ENCODE data around the gene ORMDL3.
"Not testable (repeated sequence)": the region's sequence is repeated elsewhere in the genome, so short reads cannot be mapped to it uniquely, and the experiment has no call there.

ORMDL3 gene

DNA sequence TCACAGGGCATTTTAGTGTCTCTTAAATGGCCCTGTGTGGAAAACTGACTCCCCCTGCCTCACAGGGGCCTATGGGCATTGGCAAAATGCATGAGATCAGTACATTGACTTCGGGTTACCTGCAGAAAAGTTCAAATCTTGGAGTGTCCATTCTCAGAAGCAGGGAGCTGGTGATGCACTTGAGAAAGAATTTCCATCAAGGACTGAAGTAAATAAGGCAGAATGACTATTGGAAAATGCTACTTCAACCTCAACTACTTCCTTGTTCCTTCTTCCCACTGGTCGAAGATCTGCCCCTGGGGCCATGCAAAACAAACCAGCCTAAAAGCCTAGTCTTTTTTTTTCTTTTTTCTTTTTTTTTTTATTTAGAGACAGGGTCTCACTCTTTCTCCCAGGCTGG, 21.6 kb upstream of the ORMDL3 start:
- no peak for DNase-seq (ENCODE audit: low read depth)

DNA sequence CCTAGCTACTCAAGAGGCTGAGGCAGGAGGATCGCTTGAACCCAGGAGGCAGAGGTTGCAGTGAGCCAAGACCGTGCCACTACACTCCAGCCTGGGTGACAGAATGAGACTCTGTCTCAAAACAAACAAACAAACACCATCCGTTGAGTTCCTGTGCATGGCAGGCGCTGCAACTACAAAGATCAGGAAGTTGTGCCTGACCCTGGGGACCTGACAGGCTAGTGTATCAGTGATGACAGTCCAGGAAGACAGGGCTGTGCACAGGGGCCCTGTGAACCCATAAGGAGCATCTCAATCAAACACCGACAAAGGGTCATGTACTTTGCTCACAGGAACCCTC, 21.1 kb upstream of the ORMDL3 start:
- not testable (repeated sequence) for DNase-seq (ENCODE audit: low read depth)

DNA sequence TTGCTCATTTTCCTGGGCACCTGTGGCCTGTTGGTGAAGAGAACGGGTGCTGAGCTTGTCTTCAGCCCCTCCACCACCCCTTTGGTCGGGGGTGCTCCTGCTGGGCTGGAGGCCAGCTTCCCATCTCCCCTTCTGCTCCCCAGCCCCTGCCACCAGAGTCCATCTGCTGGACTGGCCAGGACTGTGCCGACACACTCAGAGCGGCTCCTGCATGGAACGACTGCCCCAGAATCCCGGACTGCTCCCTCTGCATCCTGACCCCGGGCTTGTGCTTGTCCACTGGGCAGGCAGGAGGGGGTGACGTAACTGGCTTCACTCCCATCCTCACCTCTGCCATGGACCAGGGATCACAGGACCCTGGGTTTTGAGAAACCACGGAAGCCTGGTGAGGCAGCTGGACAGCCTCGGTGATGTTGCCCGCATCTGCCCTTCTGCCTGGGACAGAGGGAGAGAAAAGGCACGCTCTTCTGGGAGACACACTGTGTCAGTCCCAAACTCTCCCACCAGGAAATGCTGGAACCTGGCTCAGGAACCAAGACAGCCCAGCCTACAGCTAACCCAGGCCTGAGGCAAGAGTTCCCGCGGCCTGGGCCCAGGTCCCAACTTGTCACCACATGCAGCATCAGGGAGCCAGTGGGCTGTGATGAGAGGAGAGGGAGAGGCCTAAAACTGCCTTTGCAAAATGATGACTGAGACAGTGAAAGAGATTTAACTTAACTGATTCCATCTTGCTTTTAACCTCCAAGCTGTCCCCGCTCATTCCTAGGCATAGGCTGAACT, 19.3 kb upstream of the ORMDL3 start:
- no peak for DNase-seq (ENCODE audit: low read depth)

DNA sequence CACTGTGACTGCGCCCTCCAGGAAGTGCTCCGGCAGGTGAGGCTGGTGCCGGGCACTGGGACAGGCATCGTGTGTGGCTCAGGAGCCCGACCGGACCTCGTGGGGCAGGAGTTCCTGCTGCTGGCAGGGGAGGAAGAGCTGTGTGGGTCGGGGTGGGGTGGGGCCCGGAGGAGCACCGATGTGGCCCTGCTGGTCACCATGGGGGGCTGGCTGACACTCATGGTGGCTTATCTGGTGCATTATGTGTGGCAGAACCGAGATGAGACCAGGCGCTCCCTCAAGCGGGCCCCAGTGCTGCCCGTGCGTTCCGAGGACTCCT, 17.0 kb upstream of the ORMDL3 start:
- DNase-seq (ENCODE audit: low read depth): no peak

DNA sequence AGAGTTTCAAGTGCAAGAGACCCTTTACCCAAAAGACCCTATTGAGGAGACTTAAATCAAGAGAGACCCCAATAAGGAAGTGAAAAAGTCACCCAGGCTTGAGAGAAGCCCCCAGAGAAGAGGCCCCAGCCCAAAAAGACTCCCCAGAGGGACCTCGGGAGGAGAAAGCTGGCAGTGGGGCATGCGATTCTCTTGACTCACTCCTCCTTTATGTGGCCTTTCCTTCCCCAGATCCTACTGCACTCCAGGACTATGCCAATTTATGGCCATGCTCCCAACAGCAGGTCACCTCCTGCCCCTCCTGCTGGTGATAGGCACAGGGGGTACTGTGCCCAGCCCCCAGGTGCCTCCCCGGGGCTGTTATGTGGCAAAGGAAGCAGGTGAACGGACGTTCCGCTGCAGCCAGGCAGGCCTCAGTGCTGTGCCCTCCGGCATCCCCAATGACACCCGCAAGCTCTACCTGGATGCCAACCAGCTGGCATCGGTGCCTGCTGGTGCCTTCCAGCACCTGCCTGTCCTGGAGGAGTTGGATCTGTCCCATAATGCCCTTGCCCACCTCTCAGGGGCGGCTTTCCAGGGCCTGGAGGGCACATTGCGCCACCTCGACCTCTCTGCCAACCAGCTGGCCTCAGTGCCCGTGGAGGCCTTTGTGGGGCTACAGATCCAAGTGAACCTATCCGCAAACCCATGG, 16.4 kb upstream of the ORMDL3 start:
- no peak for DNase-seq (ENCODE audit: low read depth)

DNA sequence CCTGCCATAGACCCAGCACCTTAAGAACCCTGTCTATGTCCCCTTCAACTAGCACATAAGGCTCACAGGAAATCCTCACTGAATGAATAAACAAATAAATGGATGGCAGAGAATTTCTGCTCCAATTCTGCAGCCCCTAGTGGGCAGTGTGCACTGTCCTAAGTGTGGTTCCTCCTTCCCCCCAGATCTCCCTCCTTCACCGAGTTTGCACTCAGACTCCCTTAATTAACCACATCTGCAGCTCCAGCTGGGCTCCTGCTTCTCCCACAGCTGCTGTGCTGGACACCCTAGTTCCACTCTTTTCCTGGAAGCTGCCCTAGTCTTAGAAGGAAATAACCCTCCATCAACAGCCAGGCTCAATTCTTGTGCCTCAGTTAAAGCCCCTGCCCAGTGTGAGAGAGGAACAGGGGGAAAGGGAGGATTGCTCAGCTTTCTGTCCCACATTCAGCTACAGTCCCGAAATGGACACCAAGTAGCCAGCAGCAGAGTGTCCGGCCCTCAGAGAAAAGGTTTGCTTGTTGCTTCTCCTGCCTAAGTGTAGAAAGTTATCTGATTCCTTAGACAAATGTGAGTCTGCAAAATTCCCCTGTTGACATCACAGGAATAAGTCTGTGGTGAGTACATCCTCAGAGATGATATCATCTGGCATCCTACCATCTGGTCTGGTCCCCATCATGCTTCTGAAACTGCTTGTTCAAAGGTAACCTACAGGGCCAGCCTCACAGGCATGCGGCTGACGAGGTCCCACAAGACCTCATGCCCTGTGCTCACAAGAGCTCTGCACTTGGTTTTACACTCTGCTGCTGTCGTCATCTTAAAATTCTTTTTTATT, 12.4 kb upstream of the ORMDL3 start:
- DNase-seq (ENCODE audit: low read depth): no peak

DNA sequence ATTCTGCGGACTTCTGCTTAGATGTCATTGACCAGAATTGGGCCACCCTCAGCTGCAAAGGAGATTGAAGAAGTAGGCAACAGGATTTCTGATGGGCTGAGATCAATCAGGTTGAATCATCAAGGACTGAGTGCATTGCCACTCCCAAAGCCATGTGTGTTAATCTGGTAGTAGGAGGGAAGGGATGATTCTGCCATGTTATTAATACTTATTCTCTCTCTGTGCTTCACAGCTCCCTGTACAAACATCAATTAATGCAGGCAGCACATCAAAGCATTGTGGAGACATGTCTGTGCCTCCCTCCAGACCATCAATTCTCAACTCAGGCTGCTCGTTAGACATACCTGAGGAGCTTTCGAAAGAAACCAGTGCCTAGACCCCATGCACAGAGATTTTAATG, 11.7 kb upstream of the ORMDL3 start:
- DNase-seq (ENCODE audit: low read depth): no peak

DNA sequence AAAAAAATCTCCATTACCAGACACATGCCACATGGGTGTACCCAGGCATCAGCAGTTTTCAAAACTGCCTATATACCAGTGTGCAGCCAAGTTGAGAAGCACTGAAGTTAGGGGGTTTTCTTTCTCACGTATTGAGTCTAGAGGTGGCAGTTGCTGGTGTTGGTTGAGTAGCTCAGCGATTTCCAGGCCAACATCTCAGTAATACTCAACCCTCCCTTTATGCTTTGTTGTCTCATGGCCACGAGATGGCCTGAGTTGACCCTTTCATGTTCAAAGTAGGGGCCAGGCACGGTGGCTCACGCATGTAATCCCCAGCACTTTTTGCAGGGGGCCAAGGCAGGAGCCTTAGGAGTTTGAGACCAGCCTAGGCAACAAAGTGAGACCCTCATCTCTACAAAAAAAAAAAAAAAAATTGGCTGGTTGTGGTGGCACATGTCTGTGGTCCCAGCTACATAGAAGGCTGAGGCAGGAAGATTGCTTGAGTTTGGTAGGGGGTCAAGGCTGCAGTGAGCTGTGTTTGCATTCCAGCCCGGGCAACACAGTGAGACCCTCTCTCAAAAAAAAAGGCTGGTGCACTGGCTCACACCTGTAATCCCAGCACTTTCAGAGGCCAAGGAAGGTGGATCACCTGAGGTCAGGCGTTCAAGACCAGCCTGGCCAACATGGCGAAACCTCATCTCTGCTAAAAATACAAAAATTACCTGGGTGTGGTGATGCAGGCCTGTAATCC, 10.9 kb upstream of the ORMDL3 start:
- DNase-seq (ENCODE audit: low read depth): no peak

DNA sequence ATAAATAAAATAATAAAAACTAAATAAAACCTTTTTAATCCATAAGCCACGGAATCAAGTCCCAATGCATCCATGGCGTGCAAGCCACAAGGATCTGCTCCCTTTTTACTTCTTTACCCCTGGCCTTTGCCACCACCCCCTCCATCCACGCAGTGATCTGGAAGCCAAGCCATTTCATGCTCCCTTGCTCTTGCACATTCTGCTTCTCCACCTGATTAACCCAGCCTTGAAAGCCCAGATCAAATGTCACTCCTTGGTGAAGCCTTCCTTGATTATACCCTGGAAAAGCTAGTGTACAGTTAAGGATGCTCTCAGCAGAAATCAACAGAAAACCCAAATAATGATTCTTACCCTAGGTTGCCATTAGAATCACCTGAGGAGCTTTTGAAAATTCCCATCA, 10.0 kb upstream of the ORMDL3 start:
- no peak for DNase-seq (ENCODE audit: low read depth)

DNA sequence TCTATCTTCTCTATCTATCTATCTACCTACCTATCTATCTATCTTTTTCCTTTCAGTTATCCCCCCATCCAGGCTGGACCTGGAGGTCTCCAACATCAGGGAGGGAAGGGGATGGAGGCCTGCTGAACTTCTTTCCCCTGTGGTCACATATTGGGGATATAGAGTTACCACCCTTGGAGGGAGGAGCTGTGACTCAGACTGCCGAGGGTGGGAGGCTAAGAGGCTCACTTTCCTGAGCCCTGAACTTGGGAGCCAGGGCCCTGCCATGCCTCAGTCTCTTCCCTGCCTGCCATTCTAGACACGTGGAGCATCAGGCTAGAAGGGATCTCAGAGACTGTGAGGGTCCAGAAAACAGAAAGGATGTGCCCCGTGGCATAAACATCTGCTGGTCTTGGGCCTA, 8.5 kb upstream of the ORMDL3 start:
- DNase-seq (ENCODE audit: low read depth): no peak

DNA sequence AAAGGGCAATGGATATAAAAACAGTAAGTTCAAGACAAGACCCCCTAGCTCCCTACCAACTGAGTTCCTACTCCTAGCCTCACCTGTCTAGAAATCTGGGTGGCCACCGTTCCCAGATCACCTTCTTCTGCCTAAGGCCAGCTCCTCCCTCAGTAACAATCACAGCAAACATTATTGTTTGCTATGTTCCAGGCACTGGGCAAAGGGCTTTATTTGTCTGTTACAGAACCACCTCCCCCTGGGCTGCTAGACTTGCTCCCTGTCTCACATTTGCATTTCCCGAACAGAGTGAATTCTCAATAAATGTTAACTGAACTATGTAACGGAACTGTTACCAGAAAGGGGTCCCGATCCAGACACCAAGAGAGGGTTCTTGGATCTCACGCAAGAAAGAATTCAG, 6.9 kb upstream of the ORMDL3 start:
- DNase-seq (ENCODE audit: low read depth): no peak

DNA sequence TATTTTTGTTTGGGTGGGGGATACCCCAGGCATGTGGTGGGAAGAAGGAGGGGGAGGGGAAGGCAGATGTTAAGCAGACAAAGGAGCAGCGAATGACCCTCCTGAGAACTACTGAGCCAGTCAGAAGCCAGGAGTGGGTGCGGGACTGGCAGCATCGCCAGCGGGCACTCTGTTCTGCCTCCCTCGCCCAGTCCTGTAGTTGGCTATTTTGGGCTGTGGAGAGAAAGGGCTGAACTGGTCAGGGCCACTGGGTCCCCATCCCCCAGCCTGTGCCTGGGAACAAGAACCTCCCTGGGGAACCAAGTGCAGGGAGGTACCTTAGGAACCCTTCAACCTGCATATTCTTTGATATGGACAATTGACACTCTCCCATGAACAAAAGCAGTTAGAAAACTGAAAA, 6.5 kb upstream of the ORMDL3 start:
- no peak for DNase-seq (ENCODE audit: low read depth)

DNA sequence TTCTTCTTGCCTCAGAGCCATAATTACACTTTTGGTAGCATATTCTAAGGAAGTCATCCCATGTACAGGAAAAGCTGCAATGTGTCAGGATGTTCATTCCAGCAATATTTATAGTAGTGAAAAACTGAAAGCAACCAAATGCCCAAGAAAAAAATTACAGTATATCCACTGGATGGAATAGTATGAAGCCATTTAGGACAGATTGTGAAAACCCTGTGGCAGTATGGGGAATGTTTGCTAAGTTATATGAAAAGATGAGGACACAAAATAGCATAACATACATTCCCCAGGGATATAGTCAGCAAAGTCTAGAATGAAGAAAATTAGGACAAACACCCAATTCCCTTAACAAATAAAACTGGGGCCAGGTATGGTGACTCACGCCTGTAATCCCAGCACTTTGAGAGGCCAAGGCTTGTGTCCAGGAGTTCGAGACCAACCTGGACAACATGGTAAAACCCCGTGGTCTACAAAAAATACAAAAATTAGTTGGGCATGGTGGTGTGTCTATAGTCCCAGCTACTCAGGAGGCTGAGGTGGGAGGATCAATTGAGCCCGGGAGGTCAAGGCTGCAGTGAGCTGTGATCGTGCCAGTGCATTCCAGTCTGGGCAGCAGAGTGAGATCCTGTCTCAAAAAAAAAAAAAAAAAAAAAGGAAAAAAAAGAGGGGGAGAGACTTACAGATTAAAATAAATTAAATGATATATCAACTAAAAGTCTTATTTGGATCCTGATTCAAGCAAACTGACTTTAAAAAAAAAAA, 2.4 kb upstream of the ORMDL3 start:
- DNase-seq (ENCODE audit: low read depth): no peak

DNA sequence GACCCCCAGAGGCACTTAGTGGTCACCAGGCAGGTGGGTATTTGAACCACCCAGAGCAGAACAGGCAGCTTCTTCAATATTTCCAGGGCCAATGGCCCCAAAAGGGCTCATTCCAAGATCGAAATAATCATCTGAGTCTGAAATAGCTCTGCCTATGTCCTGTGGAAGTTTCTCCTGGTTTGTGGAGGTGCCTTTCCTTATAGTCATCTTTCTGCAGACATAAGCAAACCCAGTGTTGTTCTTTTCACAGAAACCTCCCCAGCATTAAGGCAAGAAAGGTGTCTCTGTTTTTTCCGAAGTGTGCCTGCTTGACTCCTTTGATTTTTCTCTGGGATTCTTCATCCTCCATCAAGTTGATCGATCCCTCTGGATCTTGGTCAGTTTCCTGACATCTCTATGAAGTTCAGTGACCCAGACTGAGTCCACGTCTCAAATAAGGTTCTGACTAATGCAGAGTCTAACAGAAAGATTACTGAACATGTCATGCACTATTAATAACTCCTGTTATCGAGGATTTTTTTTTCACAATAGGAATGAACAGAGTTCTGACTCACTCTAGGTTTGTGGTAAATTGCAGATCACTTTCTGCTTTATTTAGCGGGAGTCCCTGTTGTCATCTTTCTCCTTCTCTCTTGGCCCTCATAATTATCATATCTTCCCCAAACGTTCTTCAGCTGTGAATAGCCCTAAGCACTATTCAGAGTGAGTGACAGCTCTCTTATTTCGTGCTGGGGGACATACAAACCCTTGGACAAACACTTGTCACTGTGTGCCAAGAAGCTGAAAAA, 1.7 kb upstream of the ORMDL3 start:
- no peak for DNase-seq (ENCODE audit: low read depth)

DNA sequence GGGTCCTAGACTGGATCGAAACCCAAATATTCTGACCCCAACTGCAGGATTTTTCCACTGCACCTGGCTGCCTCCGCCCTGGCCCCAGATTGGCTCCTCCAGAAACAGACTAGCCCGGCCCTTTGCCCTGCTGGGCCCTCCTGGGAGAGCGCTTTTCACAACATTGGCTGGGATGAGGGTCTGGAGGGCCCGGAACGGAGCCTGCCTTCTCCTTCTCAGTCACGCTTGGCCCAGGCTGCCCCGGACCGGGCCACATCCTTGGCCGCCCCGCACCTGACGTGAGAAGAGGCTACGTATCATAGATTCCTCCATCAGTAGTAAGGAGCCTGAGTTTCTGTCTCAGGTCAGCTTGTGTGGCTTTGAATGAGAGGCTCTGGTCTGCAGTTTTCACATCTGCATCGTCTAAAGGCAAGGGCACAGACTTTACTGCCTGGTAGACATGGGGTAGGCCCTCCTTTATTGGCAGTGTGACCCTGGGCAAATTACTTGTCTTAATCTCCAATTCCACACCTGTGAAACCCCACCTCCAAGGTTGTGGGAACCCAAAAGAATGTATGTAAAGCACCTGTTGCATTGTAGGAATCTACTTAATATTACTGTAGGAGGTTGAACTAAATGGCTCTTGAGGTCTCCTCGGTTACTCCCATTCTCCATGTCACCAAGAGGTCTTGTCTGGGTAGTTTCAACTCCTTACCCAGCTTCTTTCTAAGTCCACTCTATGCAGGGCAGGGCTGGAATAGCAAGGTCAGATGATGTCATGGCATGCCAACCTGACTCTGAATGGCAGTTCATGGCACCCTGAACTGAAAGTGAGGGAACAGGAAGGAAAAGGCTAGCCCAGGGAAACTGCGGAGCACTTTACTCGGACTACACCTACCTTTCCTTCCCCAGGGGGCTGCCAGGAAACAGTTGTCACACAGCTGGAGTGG, 792 bp upstream of the ORMDL3 start:
- DNase-seq (ENCODE audit: low read depth): no peak

DNA sequence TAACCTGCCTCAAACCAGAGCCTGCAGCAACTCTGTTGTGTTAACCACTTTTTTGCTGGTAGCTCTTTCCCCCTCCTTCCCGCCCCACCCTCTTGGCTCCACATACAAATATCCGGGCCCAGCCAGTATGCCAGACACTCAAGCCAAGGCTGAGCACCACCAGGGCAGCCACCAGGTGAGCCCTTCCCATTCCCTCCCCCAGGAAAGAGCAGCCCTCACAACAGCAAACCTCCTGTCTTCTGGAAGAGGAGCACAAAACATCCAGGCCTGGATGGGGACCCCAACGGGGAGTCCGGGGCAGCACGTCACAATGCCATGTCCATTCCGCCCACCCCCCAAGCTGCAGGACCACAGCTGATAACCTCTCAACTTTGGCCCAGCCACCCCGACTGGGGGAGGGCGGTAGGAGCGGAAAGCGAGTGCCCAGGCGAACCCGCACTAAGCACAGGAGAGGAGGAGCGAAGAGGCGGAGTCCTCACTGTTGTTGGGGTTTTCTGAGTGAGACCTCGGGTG, 757 bp downstream of the ORMDL3 start:
- DNase-seq (ENCODE audit: low read depth): peak; percentile 21

DNA sequence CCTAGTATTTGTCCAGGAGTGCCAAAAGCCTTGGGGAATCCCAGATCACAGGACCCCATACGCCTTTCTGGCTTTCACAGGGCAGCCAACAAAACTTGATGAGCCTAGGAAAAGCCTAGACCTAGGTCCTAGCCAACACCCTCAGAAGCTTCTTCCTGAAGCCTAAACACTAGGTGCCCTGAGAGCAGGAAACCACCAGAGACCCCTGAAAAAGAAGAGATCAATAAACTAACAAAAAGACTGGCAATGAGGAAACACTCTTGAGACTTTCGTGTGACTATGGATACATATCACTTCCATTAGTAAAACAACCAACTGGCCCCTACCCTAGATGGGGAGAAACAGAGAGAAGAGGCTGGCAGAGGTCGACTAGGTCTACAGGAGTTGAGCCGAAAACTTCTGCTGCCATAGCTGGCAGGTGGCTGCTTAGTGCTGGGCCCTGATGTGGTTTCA, 1.2 kb downstream of the ORMDL3 start:
- DNase-seq (ENCODE audit: low read depth): no peak

DNA sequence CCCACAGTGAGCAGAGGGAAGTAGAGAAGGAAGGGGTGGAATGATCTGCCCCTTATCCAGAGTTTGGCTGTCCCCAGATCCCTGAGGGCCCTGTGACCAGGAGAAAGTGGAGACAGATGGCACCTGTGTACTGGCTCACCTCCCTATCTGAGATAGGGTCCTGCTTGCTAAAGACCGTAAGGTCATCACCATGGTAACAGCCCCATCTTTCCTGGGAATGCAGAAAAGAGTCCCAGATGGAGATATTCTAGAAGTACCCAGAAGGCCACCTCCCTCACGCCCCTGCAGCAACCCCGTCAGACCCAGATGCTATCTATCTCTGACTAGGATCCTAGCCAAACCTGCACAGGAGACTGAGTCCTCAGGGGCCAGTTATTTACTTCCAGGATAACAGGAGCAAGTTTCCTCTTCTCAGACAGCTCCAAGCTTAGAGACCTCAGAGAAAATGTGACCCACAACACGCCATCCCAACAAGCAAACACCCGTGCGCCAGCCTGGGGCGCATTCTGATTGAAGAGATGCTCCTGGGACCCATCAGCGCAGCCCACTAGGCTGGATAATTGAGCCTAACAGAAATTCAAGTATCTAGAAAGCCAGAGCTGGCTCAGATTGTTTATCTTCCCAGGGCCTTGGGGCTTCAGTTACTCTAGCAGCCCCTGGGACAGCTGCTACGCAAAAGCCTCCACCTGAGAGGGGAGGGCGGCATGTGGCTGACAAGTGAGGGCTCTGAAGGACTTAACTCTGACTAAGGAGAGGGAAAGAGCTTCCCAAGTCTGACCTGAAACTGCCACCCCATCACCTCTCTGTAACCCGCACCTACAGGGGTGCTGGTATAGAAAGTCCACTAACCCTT, 1.9 kb downstream of the ORMDL3 start:
- DNase-seq (ENCODE audit: low read depth): no peak

DNA sequence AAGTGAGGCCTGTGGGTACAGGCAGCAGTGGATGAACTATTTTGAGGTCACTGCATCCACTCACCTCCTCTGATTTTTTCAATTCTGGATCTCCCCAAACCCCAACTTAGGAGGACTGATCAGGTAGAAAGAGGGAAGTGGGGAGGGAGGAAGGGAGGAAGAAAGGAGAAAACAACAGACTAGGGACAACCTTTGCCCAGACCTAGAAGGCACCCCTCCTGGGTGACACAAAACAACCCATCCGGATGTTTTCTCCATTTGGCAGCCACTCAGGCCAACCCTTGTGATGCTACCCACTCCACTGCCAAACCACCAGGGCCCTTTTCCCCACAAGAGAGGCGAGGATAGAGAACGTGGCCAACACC, 2.7 kb downstream of the ORMDL3 start:
- DNase-seq (ENCODE audit: low read depth): no peak
